Lower leg skin (tissue), 4 donors: ENCODE data around the gene GLUL. TPM values are rescaled to one million over a fixed set of nuclear protein-coding genes. Genes with fewer than 3 reads are reported as not detected.
A peak's percentile ranks its signal among the peaks of the same experiment; 100 is the strongest.
"Not testable (repeated sequence)": the region's sequence is repeated elsewhere in the genome, so short reads cannot be mapped to it uniquely, and the experiment has no call there.

Experiments used
- DNase-seq, 2 donors: peaks; one replicate each; pipeline ENCODE4 v3.0.0-alpha.2; 2019; ENCODE audit warnings: low spot score in 2 of 2
- H3K4me3 ChIP-seq: fragments of 200-600 bp; sonication (generic); 2 replicates; pipeline ENCODE4 v1.5.1; 2017; ENCODE audit warnings: mild to moderate bottlenecking, low read depth; ENCODE audit not compliant: poor library complexity, severe bottlenecking
- POLR2A ChIP-seq, 2 donors: fragments of 450-650 bp; IDR thresholded peaks; one replicate each; pipeline ENCODE4 v1.6.1; 2016 to 2017; ENCODE audit warnings: antibody characterized with exemption in 2 of 2, mild to moderate bottlenecking in 1 of 2, moderate library complexity in 1 of 2
- WGBS, 2 donors: methylation state at CpG; one replicate each; pipeline ENCODE4 v1.1.5; 2018; 5-methylcytosine and 5-hydroxymethylcytosine counted together
- intact Hi-C: fragments of 100-400 bp; cut with DNase I; formaldehyde crosslinking; loops from one replicate; pipeline ENCODE4 v1.15.0; 2023; ENCODE audit warnings: low total_unique reads
- total RNA-seq, 4 donors: library from RNA; depleted of rRNA; stranded (reverse); fragments of >200 nt; gene quantifications; one replicate each; pipeline ENCODE4 v1.1.0, GENCODE V29; 2016
- TF ChIP-seq, protein P1 (sequence below), 3 donors: fragments of 450-650 bp; IDR thresholded peaks; one replicate each; pipeline ENCODE4 v1.5.1; 2016; ENCODE audit warnings: antibody characterized with exemption in 3 of 3, mild to moderate bottlenecking in 3 of 3, moderate library complexity in 2 of 3

Gene GLUL
- total RNA-seq, 4 donors from 2014 or later: 962 to 2,018 (median 1,391) TPM

DNA sequence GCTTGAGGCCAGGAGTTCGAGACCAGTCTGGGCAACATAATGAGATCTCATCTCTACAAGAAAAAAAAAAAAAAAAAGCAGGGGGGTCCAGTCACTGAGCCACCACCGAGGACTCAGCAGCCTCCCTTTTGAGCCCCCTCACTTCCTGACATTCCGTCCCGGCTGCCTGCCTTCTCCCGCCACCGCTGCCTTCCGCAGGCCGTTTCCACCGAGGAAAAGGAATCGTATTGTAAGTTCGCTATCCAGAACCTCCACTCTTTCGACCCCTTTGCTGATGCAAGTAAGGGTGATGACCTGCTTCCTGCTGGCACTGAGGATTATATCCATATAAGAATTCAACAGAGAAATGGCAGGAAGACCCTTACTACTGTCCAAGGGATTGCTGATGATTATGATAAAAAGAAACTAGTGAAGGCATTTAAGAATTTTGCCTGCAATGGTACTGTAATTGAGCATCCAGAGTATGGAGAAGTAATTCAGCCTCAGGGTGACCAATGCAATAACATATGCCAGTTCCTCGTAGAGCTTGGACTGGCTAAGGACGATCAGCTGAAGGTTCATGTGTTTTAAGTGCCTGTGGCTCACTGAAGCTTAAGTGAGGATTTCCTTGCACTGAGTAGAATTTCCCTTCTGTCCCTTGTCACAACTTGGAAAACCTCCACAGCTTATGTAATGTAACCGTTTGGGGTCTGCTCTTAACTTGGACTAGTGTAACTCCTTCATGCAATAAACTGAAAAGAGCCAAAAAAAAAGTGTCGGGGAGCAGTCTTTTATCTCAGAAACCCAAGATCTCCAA, 55.6 kb downstream of the GLUL start:
- TF ChIP-seq POLR2A (IDR thresholded peaks at IDR 0.05): no peak
- TF ChIP-seq, protein P1, sequence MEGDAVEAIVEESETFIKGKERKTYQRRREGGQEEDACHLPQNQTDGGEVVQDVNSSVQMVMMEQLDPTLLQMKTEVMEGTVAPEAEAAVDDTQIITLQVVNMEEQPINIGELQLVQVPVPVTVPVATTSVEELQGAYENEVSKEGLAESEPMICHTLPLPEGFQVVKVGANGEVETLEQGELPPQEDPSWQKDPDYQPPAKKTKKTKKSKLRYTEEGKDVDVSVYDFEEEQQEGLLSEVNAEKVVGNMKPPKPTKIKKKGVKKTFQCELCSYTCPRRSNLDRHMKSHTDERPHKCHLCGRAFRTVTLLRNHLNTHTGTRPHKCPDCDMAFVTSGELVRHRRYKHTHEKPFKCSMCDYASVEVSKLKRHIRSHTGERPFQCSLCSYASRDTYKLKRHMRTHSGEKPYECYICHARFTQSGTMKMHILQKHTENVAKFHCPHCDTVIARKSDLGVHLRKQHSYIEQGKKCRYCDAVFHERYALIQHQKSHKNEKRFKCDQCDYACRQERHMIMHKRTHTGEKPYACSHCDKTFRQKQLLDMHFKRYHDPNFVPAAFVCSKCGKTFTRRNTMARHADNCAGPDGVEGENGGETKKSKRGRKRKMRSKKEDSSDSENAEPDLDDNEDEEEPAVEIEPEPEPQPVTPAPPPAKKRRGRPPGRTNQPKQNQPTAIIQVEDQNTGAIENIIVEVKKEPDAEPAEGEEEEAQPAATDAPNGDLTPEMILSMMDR (IDR thresholded peaks at IDR 0.05): no peak
- WGBS, 2 donors: 75 to 78% methylated on average over 16 of the region's 16 CpGs
- H3K4me3 ChIP-seq: no peak overlapping the region
- intact Hi-C loops: no loop called here
- DNase-seq: peak in 1 of 2 donors; percentile 52

DNA sequence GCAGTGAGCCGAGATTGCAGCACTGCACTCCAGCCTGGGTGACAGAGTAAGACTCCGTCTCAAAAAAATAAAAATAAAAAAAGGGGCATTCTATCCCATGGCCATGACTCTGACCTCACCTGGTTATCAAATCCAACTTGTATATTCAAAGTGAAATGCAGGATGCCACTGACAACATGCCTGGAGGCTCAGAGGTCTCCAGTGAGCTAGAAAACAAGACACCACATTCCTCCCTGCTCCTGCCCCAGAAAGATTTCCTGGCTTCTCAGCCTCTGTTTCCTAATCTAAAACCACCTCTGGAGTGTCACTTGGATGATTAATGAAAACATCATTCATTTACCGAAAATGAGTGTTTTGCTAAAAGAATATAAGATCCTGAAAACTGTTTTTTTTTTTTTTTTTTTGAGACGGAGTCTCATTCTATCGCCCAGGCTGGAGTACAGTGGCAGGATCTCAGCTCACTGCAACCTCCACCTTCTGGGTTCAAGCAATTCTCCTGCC, 58.5 kb downstream of the GLUL start:
- intact Hi-C loops, H3K4me3 ChIP-seq: not testable (repeated sequence)
- 94 to 97% methylated on average over 5 of the region's 5 CpGs for WGBS, 2 donors
- DNase-seq: peak in 1 of 2 donors; percentile 25

DNA sequence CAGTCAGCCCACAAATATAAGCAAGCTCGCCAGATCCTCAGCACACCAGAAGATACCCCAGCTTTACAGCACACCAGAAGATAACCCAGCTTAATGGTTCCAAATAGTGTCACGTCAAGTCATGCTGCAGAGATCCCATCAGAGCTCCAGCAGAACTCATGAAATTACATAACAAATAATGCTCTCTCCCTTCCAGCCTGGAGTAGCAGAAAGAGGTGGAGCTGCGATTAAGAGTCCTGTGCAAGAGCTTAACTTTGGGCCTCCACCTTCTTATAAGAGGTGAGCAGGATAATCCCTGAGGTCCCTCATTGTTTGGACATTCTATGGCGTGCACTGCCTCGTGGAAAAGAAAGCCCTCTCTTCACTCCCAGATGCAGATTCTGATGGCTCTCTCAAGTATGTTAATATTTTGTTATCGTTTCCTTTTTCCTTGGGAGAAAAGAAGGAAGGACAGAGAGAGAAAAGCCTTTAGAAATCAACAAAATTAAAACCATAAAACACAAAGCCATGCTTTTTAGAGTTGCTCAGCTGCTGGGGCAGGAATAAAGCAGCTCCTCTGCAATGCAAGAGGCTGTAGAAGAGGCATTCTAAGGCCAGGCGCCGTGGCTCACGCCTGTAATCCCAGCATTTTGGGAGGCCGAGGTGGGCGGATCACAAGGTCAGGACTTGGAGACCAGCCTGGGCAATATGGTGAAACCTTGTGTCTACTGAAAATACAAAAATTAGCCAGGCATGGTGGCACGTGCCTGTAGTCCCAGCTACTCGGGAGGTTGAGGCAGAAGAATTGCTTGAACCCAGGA, 59.1 kb downstream of the GLUL start:
- WGBS, 2 donors: 77 to 79% methylated on average over 13 of the region's 13 CpGs
- no peak overlapping the region for H3K4me3 ChIP-seq
- intact Hi-C loops: no loop called here
- DNase-seq: peak in 1 of 2 donors; percentile 79
- no peak for TF ChIP-seq POLR2A (IDR thresholded peaks at IDR 0.05)
- TF ChIP-seq, protein P1 (IDR thresholded peaks at IDR 0.05): no peak

Other genes starting within 250 kb of the GLUL start
- gene TEDDM1, start 8.9 kb upstream of the GLUL start, total RNA-seq: not detected
- not detected for gene RGSL1, start 58.4 kb upstream of the GLUL start, total RNA-seq
- gene RNASEL, start 197.5 kb upstream of the GLUL start, total RNA-seq: 1 to 10 TPM; 6.1 to 8.0 (median 7.1) TPM
- gene RGS16, start 212.6 kb upstream of the GLUL start, total RNA-seq: 1 to 10 TPM in 2 of 4 donors, under 1 TPM in 1, not detected in 1; 0.37 to 1.2 (median 1.1) TPM